ENCODE data around the gene LRMDA. TPM values are rescaled to one million over a fixed set of nuclear protein-coding genes. Genes with fewer than 3 reads are reported as not detected.

The LRMDA gene
- total and polyA plus RNA-seq, 2 of the 4 experiments (the other 2 are of a cell fraction): 0.07 TPM; not detected in 1

- no peak overlapping the region for H2BK15ac ChIP-seq (ENCODE audit: low read depth, low read length)
- H3K9ac ChIP-seq (ENCODE audit: low read depth, low read length): no peak overlapping the region
- H4K5ac ChIP-seq (ENCODE audit: low read depth, low read length): no peak overlapping the region
- H4K8ac ChIP-seq (ENCODE audit: low read depth in 2 of 2, low read length in 2 of 2): no peak overlapping the region
- no peak overlapping the region for H2BK5ac ChIP-seq (ENCODE audit: low read depth, low read length, poor library complexity, severe bottlenecking)
- no peak for ATAC-seq (ENCODE audit: low read depth)
- dilution Hi-C loops (cut with HindIII; ENCODE audit: low sequenced_read_pairs, unreplicated experiment): no loop called here
- no peak overlapping the region for H2BK120ac ChIP-seq (ENCODE audit: low read depth, low read length)
- H2AK9ac ChIP-seq (replicated peaks; ENCODE audit: low read depth, low read length, poor library complexity): no peak overlapping the region
- H3K4me2 ChIP-seq (ENCODE audit: low read depth, low read length): no peak overlapping the region
- H3K4me1 ChIP-seq (ENCODE audit: control insufficient read depth, insufficient read depth, low read length): no peaks in the 10 kb centered on the region
- no peak overlapping the region for H3K14ac ChIP-seq (replicated peaks; ENCODE audit: low read depth, low read length)
- in situ Hi-C loops (cut with MboI; ENCODE audit: low sequenced_read_pairs): no loop called here
- no peaks in the 10 kb centered on the region for H3K27me3 ChIP-seq (ENCODE audit: control insufficient read depth, insufficient read depth, low read length)
- H3K23ac ChIP-seq (ENCODE audit: low read depth, low read length): no peak overlapping the region
- no TSS peak for BruUV-seq (replicated peaks)
- H3K9me1 ChIP-seq (ENCODE audit: insufficient read depth, low read length): no peaks in the 10 kb centered on the region
- ChIA-PET CTCF (interaction anchor here (0.6 to 0.9 kb wide), 2 partner anchors 27 to 961 kb away, joined by 3 to 4 read pairs; no protein-coding TSS in a partner anchor), POLR2A (ENCODE audit: unreplicated experiment) (no interaction called here)
- no peak overlapping the region for H3K4me3 ChIP-seq (ENCODE audit: insufficient read depth, low read depth, low read length)
- H3K4ac ChIP-seq (ENCODE audit: low read depth, low read length): no peak overlapping the region
- H4K20me1 ChIP-seq (ENCODE audit: insufficient read depth, low read length): no peaks in the 10 kb centered on the region
- H3K9me3 ChIP-seq (ENCODE audit: control insufficient read depth, insufficient read depth, low read length): no peaks in the 10 kb centered on the region
- no peak overlapping the region for H2BK20ac ChIP-seq (ENCODE audit: low read depth, low read length)
- TF ChIP-seq CTCF (conservative IDR thresholded peaks at IDR 0.05; ENCODE audit: low read depth, low read length) (no peak), USF2 (IDR thresholded peaks at IDR 0.05; ENCODE audit: low read depth, low read length) (no peak), RCOR1 (IDR thresholded peaks at IDR 0.05; ENCODE audit: insufficient replicate concordance, low read length) (no peak), RFX5 (IDR thresholded peaks at IDR 0.05; ENCODE audit: low read depth, low read length) (no peak), MAZ (IDR thresholded peaks at IDR 0.05; ENCODE audit: borderline replicate concordance, low read depth, low read length) (no peak), NFE2L2 (IDR thresholded peaks at IDR 0.05; ENCODE audit: low read depth, low read length) (no peak), POLR2A (IDR thresholded peaks at IDR 0.05; ENCODE audit: low read depth, low read length) (no peak), ELK1 (IDR thresholded peaks at IDR 0.05; ENCODE audit: borderline replicate concordance, low read depth, low read length) (no peak), MXI1 (IDR thresholded peaks at IDR 0.05; ENCODE audit: borderline replicate concordance, low read depth, low read length) (no peak), FOS (IDR thresholded peaks at IDR 0.05; ENCODE audit: low read depth, low read length) (no peak), SMC3 (IDR thresholded peaks at IDR 0.05; ENCODE audit: low read depth, low read length) (no peak), RAD21 (IDR thresholded peaks at IDR 0.05; ENCODE audit: low read length) (no peak), MAFK (IDR thresholded peaks at IDR 0.05; ENCODE audit: low read depth, low read length) (no peak), BHLHE40 (IDR thresholded peaks at IDR 0.05; ENCODE audit: low read depth, low read length) (no peak), CEBPB (IDR thresholded peaks at IDR 0.05; ENCODE audit: low read depth, low read length) (no peak), CHD1 (IDR thresholded peaks at IDR 0.05; ENCODE audit: low read depth, low read length) (no peak)
- intact Hi-C loops (cut with micrococcal nuclease): no loop called here
- no peak overlapping the region for H2AFZ ChIP-seq (replicated peaks; ENCODE audit: low read length, poor library complexity)
- no peak overlapping the region for H3K27ac ChIP-seq (ENCODE audit: insufficient read depth, low read length)
- no peak for DNase-seq
- no peaks in the 10 kb centered on the region for H3K36me3 ChIP-seq (ENCODE audit: control insufficient read depth, insufficient read depth, low read length)
- no peak overlapping the region for H3K18ac ChIP-seq (ENCODE audit: low read depth, low read length)
- no peak overlapping the region for H3K56ac ChIP-seq (ENCODE audit: extremely low read depth, insufficient read depth, low read length)
- no peaks in the 10 kb centered on the region for H3K79me1 ChIP-seq (ENCODE audit: low read depth in 1 of 2, low read length in 2 of 2)
- no peak overlapping the region for H4K91ac ChIP-seq (ENCODE audit: insufficient read depth, low read depth, low read length)
- H2AK5ac ChIP-seq (ENCODE audit: low read depth, low read length): no peak overlapping the region
- 80% methylated on average over 1 of the region's 3 CpGs; no CpG with 5 or more reads in 1 of the 2 experiments for WGBS, 2 experiments (ENCODE audit: extremely low coverage in 2 of 2, insufficient read length in 1 of 2)
These were observed 370.2 kb downstream of the LRMDA start for GRCh38 chr10:75801661-75802060.

Data from IMR-90 (cell line).